Measurements from ENCODE around the gene SMIM22. TPM values are rescaled to one million over a fixed set of nuclear protein-coding genes. Genes with fewer than 3 reads are reported as not detected.

Gene SMIM22
- total RNA-seq, 4 donors from 2014 or later = not detected

GRCh38 chr16:4785758-4786433 lies 9.3 kb upstream of the SMIM22 start:
- Histone ChIP-seq H3K4me3 (no peak overlapping the region), H3K27ac (no peak overlapping the region), H3K36me3 (no peaks in the 10 kb centered on the region), H3K27me3 (no peaks in the 10 kb centered on the region), H3K9me3 (no peaks in the 10 kb centered on the region), H3K4me1 (no peaks in the 10 kb centered on the region)
- ATAC-seq = no peak
- TF ChIP-seq CTCF (IDR thresholded peaks at IDR 0.05 in 4 of 5, conservative IDR thresholded peaks at IDR 0.05 in 1 of 5) (no peak), POLR2A (IDR thresholded peaks at IDR 0.05) (no peak)
- in situ Hi-C loops (cut with MboI; ENCODE audit: low sequenced_read_pairs in 4 of 4) = no loop called here
- intact Hi-C loops (cut with DNase I; ENCODE audit: low total_unique reads) = no loop called here
- no peak for DNase-seq

GRCh38 chr16:4787068-4787467 lies 8.1 kb upstream of the SMIM22 start:
- in situ Hi-C loops (cut with MboI; ENCODE audit: low sequenced_read_pairs in 4 of 4) = no loop called here
- no peak overlapping the region for H3K4me3 ChIP-seq
- H3K36me3 ChIP-seq = no peaks in the 10 kb centered on the region
- no peak for DNase-seq
- H3K27me3 ChIP-seq = no peaks in the 10 kb centered on the region
- no peaks in the 10 kb centered on the region for H3K4me1 ChIP-seq
- no peak for ATAC-seq
- no peaks in the 10 kb centered on the region for H3K9me3 ChIP-seq
- no peak for TF ChIP-seq POLR2A (IDR thresholded peaks at IDR 0.05)
- intact Hi-C loops (cut with DNase I; ENCODE audit: low total_unique reads) = no loop called here
- H3K27ac ChIP-seq = no peak overlapping the region

- TF ChIP-seq POLR2A (IDR thresholded peaks at IDR 0.05) = no peak
- no peak for TF ChIP-seq CTCF (IDR thresholded peaks at IDR 0.05 in 4 of 5, conservative IDR thresholded peaks at IDR 0.05 in 1 of 5)
- ATAC-seq (no peak), DNase-seq (no peak)
- no peak within 1 kb of the TSS for H3K4me3 ChIP-seq
- H3K9me3 ChIP-seq = no peaks in the 10 kb centered on the region
- H3K27ac ChIP-seq = no peak within 1 kb of the TSS
- no peaks in the 10 kb centered on the region for H3K36me3 ChIP-seq
- no peaks in the 10 kb centered on the region for H3K4me1 ChIP-seq
- in situ Hi-C loops (cut with MboI; ENCODE audit: low sequenced_read_pairs in 4 of 4) (no loop called here), intact Hi-C loops (cut with DNase I; ENCODE audit: low total_unique reads) (no loop called here)
- no peaks in the 10 kb centered on the region for H3K27me3 ChIP-seq
Measured at GRCh38 chr16:4787627-4788482, 7.3 kb upstream of the SMIM22 start, which contains the start of gene SEPTIN12. Gene SEPTIN12, minus strand, starts transcription at chr16:4788345. Its CDS starts 700 bp downstream, at chr16:4787645.

- TF ChIP-seq POLR2A (IDR thresholded peaks at IDR 0.05) (no peak), CTCF (IDR thresholded peaks at IDR 0.05 in 4 of 5, conservative IDR thresholded peaks at IDR 0.05 in 1 of 5) (no peak)
- Histone ChIP-seq H3K4me3 (no peak overlapping the region), H3K27me3 (no peaks in the 10 kb centered on the region), H3K27ac (no peak overlapping the region), H3K9me3 (no peaks in the 10 kb centered on the region), H3K36me3 (no peaks in the 10 kb centered on the region), H3K4me1 (no peaks in the 10 kb centered on the region)
- in situ Hi-C loops (cut with MboI; ENCODE audit: low sequenced_read_pairs in 4 of 4) (no loop called here), intact Hi-C loops (cut with DNase I; ENCODE audit: low total_unique reads) (no loop called here)
- DNase-seq = no peak
- no peak for ATAC-seq
Measured at GRCh38 chr16:4788489-4788889, 6.7 kb upstream of the SMIM22 start.

- no peaks in the 10 kb centered on the region for H3K27me3 ChIP-seq
- intact Hi-C loops (cut with DNase I; ENCODE audit: low total_unique reads) (no loop called here), in situ Hi-C loops (cut with MboI; ENCODE audit: low sequenced_read_pairs in 4 of 4) (no loop called here)
- TF ChIP-seq POLR2A (IDR thresholded peaks at IDR 0.05) = no peak
- no peak for TF ChIP-seq CTCF (IDR thresholded peaks at IDR 0.05 in 4 of 5, conservative IDR thresholded peaks at IDR 0.05 in 1 of 5)
- no peak overlapping the region for H3K27ac ChIP-seq
- no peaks in the 10 kb centered on the region for H3K9me3 ChIP-seq
- no peak for DNase-seq
- no peaks in the 10 kb centered on the region for H3K36me3 ChIP-seq
- no peak overlapping the region for H3K4me3 ChIP-seq
- ATAC-seq = no peak
- H3K4me1 ChIP-seq = no peaks in the 10 kb centered on the region
Measured at GRCh38 chr16:4788910-4789309, 6.3 kb upstream of the SMIM22 start.

Data from gastrocnemius medialis (tissue), 4 donors.